ENCODE results near the gene SSR2.
A peak's percentile ranks its signal among the peaks of the same experiment; 100 is the strongest.
"Not testable (repeated sequence)": the region's sequence is repeated elsewhere in the genome, so short reads cannot be mapped to it uniquely, and the experiment has no call there.

Gene SSR2

GRCh38 chr1:156048663-156049258 lies 28.0 kb upstream of the SSR2 start:
- DNase-seq (ENCODE audit: low read depth) = no peak

- no peak for DNase-seq (ENCODE audit: low read depth)
Measured at GRCh38 chr1:156045076-156045475, 24.3 kb upstream of the SSR2 start.

GRCh38 chr1:156042828-156043227 lies 22.1 kb upstream of the SSR2 start:
- no peak for DNase-seq (ENCODE audit: low read depth)

GRCh38 chr1:156034991-156035390 lies 14.2 kb upstream of the SSR2 start:
- not testable (repeated sequence) for DNase-seq (ENCODE audit: low read depth)

- DNase-seq (ENCODE audit: low read depth) = no peak
Measured at GRCh38 chr1:156033011-156033410, 12.3 kb upstream of the SSR2 start.

GRCh38 chr1:156026588-156026987 lies 5.8 kb upstream of the SSR2 start:
- DNase-seq (ENCODE audit: low read depth) = no peak

- peak; percentile 43 for DNase-seq (ENCODE audit: low read depth)
Measured at GRCh38 chr1:156025876-156026275, 5.1 kb upstream of the SSR2 start.

- no peak for DNase-seq (ENCODE audit: low read depth)
Measured at GRCh38 chr1:156024801-156025200, 4.0 kb upstream of the SSR2 start.

GRCh38 chr1:156021954-156022353 lies 1.2 kb upstream of the SSR2 start:
- no peak for DNase-seq (ENCODE audit: low read depth)

GRCh38 chr1:156021093-156021428 lies 310 bp upstream of the SSR2 start:
- DNase-seq (ENCODE audit: low read depth) = no peak

GRCh38 chr1:156019946-156020292 lies 832 bp downstream of the SSR2 start:
- DNase-seq (ENCODE audit: low read depth) = no peak

GRCh38 chr1:156014829-156015228 lies 5.9 kb downstream of the SSR2 start:
- DNase-seq (ENCODE audit: low read depth) = no peak

GRCh38 chr1:156012051-156012817 lies 8.5 kb downstream of the SSR2 start:
- DNase-seq (ENCODE audit: low read depth) = no peak

GRCh38 chr1:156009404-156009803 lies 11.3 kb downstream of the SSR2 start:
- DNase-seq (ENCODE audit: low read depth) = no peak

GRCh38 chr1:156006666-156007376 lies 13.9 kb downstream of the SSR2 start:
- DNase-seq (ENCODE audit: low read depth) = no peak

GRCh38 chr1:156004843-156005584 lies 15.7 kb downstream of the SSR2 start:
- no peak for DNase-seq (ENCODE audit: low read depth)

- DNase-seq (ENCODE audit: low read depth) = no peak
Measured at GRCh38 chr1:156003923-156004188, 16.9 kb downstream of the SSR2 start.

- DNase-seq (ENCODE audit: low read depth) = no peak
Measured at GRCh38 chr1:156002188-156002911, 18.4 kb downstream of the SSR2 start.

- DNase-seq (ENCODE audit: low read depth) = no peak
Measured at GRCh38 chr1:156001662-156002171, 19.0 kb downstream of the SSR2 start.

- DNase-seq (ENCODE audit: low read depth) = no peak
Measured at GRCh38 chr1:156001021-156001661, 19.6 kb downstream of the SSR2 start.

GRCh38 chr1:155999964-156000363 lies 20.8 kb downstream of the SSR2 start:
- no peak for DNase-seq (ENCODE audit: low read depth)

- no peak for DNase-seq (ENCODE audit: low read depth)
Measured at GRCh38 chr1:155996166-155996565, 24.6 kb downstream of the SSR2 start.

Measured in activated T-cell treated with anti-CD3 and anti-CD28 coated beads for 48 hours (primary cell).